GM12878 (cell line): Measurements from ENCODE around the gene CHMP6. TPM values are rescaled to one million over a fixed set of nuclear protein-coding genes. Genes with fewer than 3 reads are reported as not detected.

ENCODE experiments used
- ATAC-seq: fragments of 200-7000 bp; cut with Tn5 transposase; 3 replicates; pipeline ENCODE4 v1.9.1; 2020; ENCODE audit warnings: mild to moderate bottlenecking, moderate library complexity
- BruUV-seq: library from RNA; stranded (reverse); fragments of 400-500 nt; replicated peaks from 2 replicates; lab custom pipeline; 2021; lab: Mats Ljungman, UMichigan
- CTCF ChIA-PET: fragments of 300-600 bp; sonication (Branson Sonifier 250); formaldehyde crosslinking; extraction: SDS; loops from one replicate; lab custom pipeline; 2021; ENCODE audit warnings: inconsistent platforms; lab: Yijun Ruan, JAX
- POLR2A ChIA-PET: fragments of 350-600 bp; formaldehyde crosslinking; extraction: SDS; loops from one replicate; lab custom pipeline; 2021; ENCODE audit warnings: inconsistent platforms; lab: Charles Lee
- RAD21 ChIA-PET: fragments of 300-600 bp; sonication (Branson Sonifier 250); formaldehyde crosslinking; loops from one replicate; lab custom pipeline; 2023; ENCODE audit warnings: antibody characterized with exemption; ENCODE audit not compliant: unreplicated experiment; lab: Charles Lee
- SMC1A ChIA-PET: fragments of 300-600 bp; sonication (Branson Sonifier 250); formaldehyde crosslinking; loops from one replicate; lab custom pipeline; 2023; ENCODE audit not compliant: unreplicated experiment, uncharacterized antibody; lab: Charles Lee
- DNase-seq: peaks from one replicate; pipeline ENCODE4 v3.0.0-alpha.2; 2011; ENCODE audit warnings: low read depth, low spot score
- FAIRE-seq: peaks from 3 replicates; lab custom pipeline; 2011; peaks lifted over from hg19 to GRCh38; lab: Jason Lieb, UNC
- H2AFZ ChIP-seq: 2 replicates; pipeline ENCODE4 v1.6.0; 2011; ENCODE audit warnings: low read depth, low read length, control low read depth; ENCODE audit not compliant: control insufficient read depth
- H3K27ac ChIP-seq: 2 replicates; pipeline ENCODE4 v1.5.1; 2011; ENCODE audit warnings: control low read depth; ENCODE audit not compliant: control insufficient read depth, insufficient read depth
- H3K27me3 ChIP-seq, 2 experiments: replicated peaks in 1 of 2; 2 replicates each; pipeline versions ENCODE4 v1.6.0 to v1.6.1; 2011; ENCODE audit warnings: low read length in 1 of 2; ENCODE audit not compliant: control insufficient read depth in 2 of 2, insufficient read depth in 2 of 2
- H3K36me3 ChIP-seq, 2 experiments: 2 replicates each; pipeline ENCODE4 v1.5.1; 2011; ENCODE audit warnings: low read length in 1 of 2; ENCODE audit not compliant: control insufficient read depth in 2 of 2, insufficient read depth in 2 of 2
- H3K4me1 ChIP-seq: 2 replicates; pipeline ENCODE4 v1.6.1; 2011; ENCODE audit warnings: mild to moderate bottlenecking, low read length, moderate library complexity, mixed read lengths; ENCODE audit not compliant: control insufficient read depth, insufficient read depth
- H3K4me2 ChIP-seq: 2 replicates; pipeline ENCODE4 v1.6.0; 2011; ENCODE audit warnings: control low read depth; ENCODE audit not compliant: control insufficient read depth, insufficient read depth
- H3K4me3 ChIP-seq: fragments of 200-600 bp; sonication (generic); 2 replicates; pipeline ENCODE4 v1.5.1; 2016
- H3K79me2 ChIP-seq: 2 replicates; pipeline ENCODE4 v1.6.0; 2011; ENCODE audit warnings: low read length; ENCODE audit not compliant: control insufficient read depth, insufficient read depth
- H3K9ac ChIP-seq: 2 replicates; pipeline ENCODE4 v1.8.0; 2011; ENCODE audit warnings: low read length, control low read depth, mixed read lengths; ENCODE audit not compliant: control insufficient read depth, insufficient read depth
- H3K9me3 ChIP-seq: replicated peaks from 3 replicates; pipeline ENCODE4 v1.5.1; 2011; ENCODE audit warnings: mild to moderate bottlenecking, low read length; ENCODE audit not compliant: control insufficient read depth, insufficient read depth
- H4K20me1 ChIP-seq: 2 replicates; pipeline ENCODE4 v1.6.0; 2011; ENCODE audit not compliant: control insufficient read depth, insufficient read depth
- CBX5 ChIP-seq: sonication (generic); IDR thresholded peaks from 2 replicates; pipeline ENCODE4 v1.6.1; 2016; ENCODE audit warnings: low read depth, moderate library complexity, mild to moderate bottlenecking, inconsistent platforms
- ESRRA ChIP-seq: IDR thresholded peaks from 2 replicates; pipeline ENCODE4 v1.6.1; 2012; ENCODE audit warnings: mild to moderate bottlenecking, low read length, improper control_type of control experiment
- EZH2 ChIP-seq: IDR thresholded peaks from 2 replicates; pipeline ENCODE4 v1.6.1; 2012; ENCODE audit warnings: low read depth, mild to moderate bottlenecking, control low read depth, inconsistent platforms, low read length, borderline replicate concordance; ENCODE audit not compliant: control insufficient read depth
- HDAC6 ChIP-seq: fragments of 200-600 bp; sonication (generic); IDR thresholded peaks from one replicate; pipeline ENCODE4 v1.8.0; 2017; ENCODE audit warnings: antibody characterized with exemption; ENCODE audit not compliant: unreplicated experiment
- JUNB ChIP-seq: IDR thresholded peaks from 2 replicates; pipeline ENCODE4 v1.6.1; 2016; ENCODE audit warnings: antibody characterized with exemption, mild to moderate bottlenecking
- KLF5 ChIP-seq: fragments of 450-650 bp; IDR thresholded peaks from 2 replicates; pipeline ENCODE4 v1.6.1; 2014; ENCODE audit warnings: mild to moderate bottlenecking; ENCODE audit not compliant: partially characterized antibody
- NFIC ChIP-seq: IDR thresholded peaks from 2 replicates; pipeline ENCODE4 v1.6.1; 2012; ENCODE audit warnings: low read depth, mild to moderate bottlenecking, inconsistent platforms, low read length, moderate library complexity
- POLR2A ChIP-seq: IDR thresholded peaks from 2 replicates; pipeline ENCODE4 v1.6.1; 2011; ENCODE audit warnings: low read depth, mild to moderate bottlenecking, low read length
- RELA ChIP-seq: fragments of 450-650 bp; IDR thresholded peaks from 2 replicates; pipeline ENCODE4 v1.8.0; 2014; ENCODE audit warnings: borderline replicate concordance; ENCODE audit not compliant: partially characterized antibody
- RFX5 ChIP-seq: IDR thresholded peaks from 2 replicates; pipeline ENCODE4 v1.6.1; 2011; ENCODE audit warnings: low read depth, low read length, improper control_type of control experiment
- TCF7 ChIP-seq: IDR thresholded peaks from 2 replicates; pipeline ENCODE4 v1.6.1; 2014; ENCODE audit warnings: antibody characterized with exemption, borderline replicate concordance
- ZNF384 ChIP-seq: IDR thresholded peaks from 2 replicates; pipeline ENCODE4 v1.6.1; 2012; ENCODE audit warnings: low read depth, mild to moderate bottlenecking, low read length, improper control_type of control experiment, borderline replicate concordance
- WGBS: methylation state at CpG from one replicate; pipeline ENCODE4 v1.1.6; 2016; ENCODE audit warnings: low lambda C conversion rate; ENCODE audit not compliant: insufficient replicate concordance, insufficient coverage; ENCODE audit errors: missing lambda C conversion rate; 5-methylcytosine and 5-hydroxymethylcytosine counted together
- in situ Hi-C: fragments of 300-500 bp; cut with MboI; formaldehyde crosslinking; loops from 9 replicates; pipeline ENCODE4 v1.14.3; 2018; ENCODE audit warnings: mixed read lengths
- intact Hi-C: fragments of 100-400 bp; cut with micrococcal nuclease; formaldehyde crosslinking; loops from one replicate; pipeline ENCODE4 v1.14.2; 2022; ENCODE audit not compliant: unreplicated experiment
- polyA plus RNA-seq, 11 experiments: library from polyadenylated mRNA; depleted of rRNA in 4 of 11; unstranded in 6 of 11; stranded (reverse) in 5 of 11; fragments of >200 nt; fragmentation: Nextera tagmentation in 4 of 11; fragmentation: Illumina TruSeq in 1 of 11; extraction: Ambion mirVana in 4 of 11; extraction: Trizol in 1 of 11; gene quantifications; 1 replicate in 1 of 11; 2 replicates in 10 of 11; pipeline versions ENCODE4 v1.2.1 to v1.2.3, GENCODE V29; 2011 to 2016; ENCODE audit warnings: inconsistent platforms in 2 of 11, missing spikeins in 2 of 11, low read depth in 1 of 11
- total RNA-seq, 4 experiments: library from RNA; depleted of rRNA in 3 of 4; stranded (reverse); fragments of >200 nt in 3 of 4; fragmentation: Illumina TruSeq in 1 of 4; extraction: Trizol in 1 of 4; gene quantifications; 2 replicates each; pipeline versions ENCODE4 v1.2.1 to v1.2.3, GENCODE V29; 2013 to 2021
- TF ChIP-seq, protein P1 (sequence below): fragments of 450-650 bp; IDR thresholded peaks from 2 replicates; pipeline ENCODE4 v1.6.1; 2017; ENCODE audit warnings: mild to moderate bottlenecking, low read depth, inconsistent platforms; ENCODE audit not compliant: poor library complexity, severe bottlenecking
- TF ChIP-seq, protein P2 (sequence below): fragments of 450-650 bp; IDR thresholded peaks from 2 replicates; pipeline ENCODE4 v1.6.1; 2017; ENCODE audit warnings: mild to moderate bottlenecking, moderate library complexity
- TF ChIP-seq, protein P3 (sequence below), 3 experiments: IDR thresholded peaks in 2 of 3; conservative IDR thresholded peaks in 1 of 3; 2 replicates each; pipeline ENCODE4 v1.5.1; 2011; ENCODE audit warnings: low read depth in 3 of 3, low read length in 3 of 3, mild to moderate bottlenecking in 3 of 3, control low read depth in 2 of 3, moderate library complexity in 2 of 3, inconsistent platforms in 1 of 3, mixed read lengths in 1 of 3; ENCODE audit not compliant: control insufficient read depth in 2 of 3, insufficient read depth in 1 of 3; ENCODE audit errors: extremely low read depth in 1 of 3

The CHMP6 gene
- total and polyA plus RNA-seq, 10 of the 15 experiments (the other 5 are each of a cell fraction or from before 2014, with no cell fraction given) = 0.21 to 37.9 (median 14.7) TPM

DNA sequence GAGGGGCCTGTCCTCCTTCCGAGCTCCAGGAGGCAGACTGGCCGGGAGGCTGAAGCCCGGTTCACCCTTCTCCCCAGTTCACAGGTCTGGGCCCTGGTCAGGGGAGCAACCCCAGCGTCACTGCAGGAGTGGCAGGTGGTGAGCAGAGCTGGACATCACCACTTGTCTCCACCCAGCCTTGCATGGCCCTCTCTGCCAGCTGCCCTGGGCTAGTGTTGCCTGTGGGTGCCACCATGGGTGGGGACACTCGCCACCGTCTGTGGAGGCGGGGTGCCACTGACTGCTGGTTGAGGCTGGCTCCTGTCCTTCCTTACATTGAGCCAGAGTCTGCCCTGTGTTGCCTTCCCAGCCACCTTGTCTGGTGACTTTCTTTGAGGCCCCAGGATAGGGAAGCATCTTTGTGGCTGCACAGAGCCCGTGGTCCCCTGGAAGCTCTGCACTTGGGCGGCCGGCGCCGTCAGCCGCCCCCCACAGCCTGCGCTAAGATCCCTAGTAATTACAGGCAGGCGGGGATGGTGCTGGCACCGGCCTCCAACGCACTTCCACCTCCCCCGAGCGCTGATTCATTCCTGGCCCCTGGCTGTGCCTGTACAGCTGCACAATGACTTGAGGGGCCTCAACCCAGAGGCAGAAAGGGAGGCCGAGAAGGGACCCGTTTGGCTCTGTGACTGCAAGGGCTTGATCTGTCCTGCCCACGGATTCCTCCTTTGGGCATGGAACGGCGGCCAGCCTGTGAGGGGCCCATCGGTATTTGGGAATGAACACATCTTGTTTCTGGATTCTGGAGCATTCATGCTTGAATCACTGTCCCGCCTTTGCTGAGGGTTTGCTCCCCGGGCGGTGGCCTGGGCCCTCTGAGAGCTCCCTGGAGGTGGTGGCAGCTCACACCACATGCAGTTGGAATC, 48.5 kb downstream of the CHMP6 start:
- no TSS peak for BruUV-seq
- Histone ChIP-seq H3K36me3 (no peaks in the 10 kb centered on the region), H3K4me2 (no peak overlapping the region), H3K4me3 (no peak overlapping the region), H3K27me3 (peaks cover 2 to 3% of the 10 kb centered on the region in 2 experiments; a peak in 3 of 4 replicates), H3K4me1 (no peaks in the 10 kb centered on the region), H3K27ac (no peak overlapping the region), H3K9ac (no peak overlapping the region), H3K9me3 (no peaks in the 10 kb centered on the region), H4K20me1 (no peaks in the 10 kb centered on the region), H3K79me2 (no peaks in the 10 kb centered on the region), H2AFZ (no peak overlapping the region)
- DNase-seq (no peak), ATAC-seq (no peak), FAIRE-seq (no peak)
- ChIA-PET RAD21 (no interaction called here), SMC1A (no interaction called here), CTCF (interaction anchor here (1.1 kb wide), 1 partner anchor 9 kb away, joined by 3 read pairs; no protein-coding TSS in a partner anchor), POLR2A (no interaction called here)
- intact Hi-C loops = no loop called here
- in situ Hi-C loops = no loop called here
- WGBS = 40% methylated on average over 28 of the region's 28 CpGs
- no peak for TF ChIP-seq CBX5
- TF ChIP-seq POLR2A = no peak
- no peak for TF ChIP-seq TCF7
- TF ChIP-seq ZNF384 = no peak
- no peak for TF ChIP-seq HDAC6
- TF ChIP-seq, protein P1, sequence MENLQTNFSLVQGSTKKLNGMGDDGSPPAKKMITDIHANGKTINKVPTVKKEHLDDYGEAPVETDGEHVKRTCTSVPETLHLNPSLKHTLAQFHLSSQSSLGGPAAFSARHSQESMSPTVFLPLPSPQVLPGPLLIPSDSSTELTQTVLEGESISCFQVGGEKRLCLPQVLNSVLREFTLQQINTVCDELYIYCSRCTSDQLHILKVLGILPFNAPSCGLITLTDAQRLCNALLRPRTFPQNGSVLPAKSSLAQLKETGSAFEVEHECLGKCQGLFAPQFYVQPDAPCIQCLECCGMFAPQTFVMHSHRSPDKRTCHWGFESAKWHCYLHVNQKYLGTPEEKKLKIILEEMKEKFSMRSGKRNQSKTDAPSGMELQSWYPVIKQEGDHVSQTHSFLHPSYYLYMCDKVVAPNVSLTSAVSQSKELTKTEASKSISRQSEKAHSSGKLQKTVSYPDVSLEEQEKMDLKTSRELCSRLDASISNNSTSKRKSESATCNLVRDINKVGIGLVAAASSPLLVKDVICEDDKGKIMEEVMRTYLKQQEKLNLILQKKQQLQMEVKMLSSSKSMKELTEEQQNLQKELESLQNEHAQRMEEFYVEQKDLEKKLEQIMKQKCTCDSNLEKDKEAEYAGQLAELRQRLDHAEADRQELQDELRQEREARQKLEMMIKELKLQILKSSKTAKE = no peak
- TF ChIP-seq KLF5 = no peak
- no peak for TF ChIP-seq JUNB
- TF ChIP-seq EZH2 = no peak
- TF ChIP-seq, protein P2, sequence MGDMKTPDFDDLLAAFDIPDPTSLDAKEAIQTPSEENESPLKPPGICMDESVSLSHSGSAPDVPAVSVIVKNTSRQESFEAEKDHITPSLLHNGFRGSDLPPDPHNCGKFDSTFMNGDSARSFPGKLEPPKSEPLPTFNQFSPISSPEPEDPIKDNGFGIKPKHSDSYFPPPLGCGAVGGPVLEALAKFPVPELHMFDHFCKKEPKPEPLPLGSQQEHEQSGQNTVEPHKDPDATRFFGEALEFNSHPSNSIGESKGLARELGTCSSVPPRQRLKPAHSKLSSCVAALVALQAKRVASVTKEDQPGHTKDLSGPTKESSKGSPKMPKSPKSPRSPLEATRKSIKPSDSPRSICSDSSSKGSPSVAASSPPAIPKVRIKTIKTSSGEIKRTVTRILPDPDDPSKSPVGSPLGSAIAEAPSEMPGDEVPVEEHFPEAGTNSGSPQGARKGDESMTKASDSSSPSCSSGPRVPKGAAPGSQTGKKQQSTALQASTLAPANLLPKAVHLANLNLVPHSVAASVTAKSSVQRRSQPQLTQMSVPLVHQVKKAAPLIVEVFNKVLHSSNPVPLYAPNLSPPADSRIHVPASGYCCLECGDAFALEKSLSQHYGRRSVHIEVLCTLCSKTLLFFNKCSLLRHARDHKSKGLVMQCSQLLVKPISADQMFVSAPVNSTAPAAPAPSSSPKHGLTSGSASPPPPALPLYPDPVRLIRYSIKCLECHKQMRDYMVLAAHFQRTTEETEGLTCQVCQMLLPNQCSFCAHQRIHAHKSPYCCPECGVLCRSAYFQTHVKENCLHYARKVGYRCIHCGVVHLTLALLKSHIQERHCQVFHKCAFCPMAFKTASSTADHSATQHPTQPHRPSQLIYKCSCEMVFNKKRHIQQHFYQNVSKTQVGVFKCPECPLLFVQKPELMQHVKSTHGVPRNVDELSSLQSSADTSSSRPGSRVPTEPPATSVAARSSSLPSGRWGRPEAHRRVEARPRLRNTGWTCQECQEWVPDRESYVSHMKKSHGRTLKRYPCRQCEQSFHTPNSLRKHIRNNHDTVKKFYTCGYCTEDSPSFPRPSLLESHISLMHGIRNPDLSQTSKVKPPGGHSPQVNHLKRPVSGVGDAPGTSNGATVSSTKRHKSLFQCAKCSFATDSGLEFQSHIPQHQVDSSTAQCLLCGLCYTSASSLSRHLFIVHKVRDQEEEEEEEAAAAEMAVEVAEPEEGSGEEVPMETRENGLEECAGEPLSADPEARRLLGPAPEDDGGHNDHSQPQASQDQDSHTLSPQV = no peak
- no peak for TF ChIP-seq NFIC
- TF ChIP-seq RFX5 = no peak
- TF ChIP-seq ESRRA = no peak
- TF ChIP-seq RELA = no peak
- TF ChIP-seq, protein P3, sequence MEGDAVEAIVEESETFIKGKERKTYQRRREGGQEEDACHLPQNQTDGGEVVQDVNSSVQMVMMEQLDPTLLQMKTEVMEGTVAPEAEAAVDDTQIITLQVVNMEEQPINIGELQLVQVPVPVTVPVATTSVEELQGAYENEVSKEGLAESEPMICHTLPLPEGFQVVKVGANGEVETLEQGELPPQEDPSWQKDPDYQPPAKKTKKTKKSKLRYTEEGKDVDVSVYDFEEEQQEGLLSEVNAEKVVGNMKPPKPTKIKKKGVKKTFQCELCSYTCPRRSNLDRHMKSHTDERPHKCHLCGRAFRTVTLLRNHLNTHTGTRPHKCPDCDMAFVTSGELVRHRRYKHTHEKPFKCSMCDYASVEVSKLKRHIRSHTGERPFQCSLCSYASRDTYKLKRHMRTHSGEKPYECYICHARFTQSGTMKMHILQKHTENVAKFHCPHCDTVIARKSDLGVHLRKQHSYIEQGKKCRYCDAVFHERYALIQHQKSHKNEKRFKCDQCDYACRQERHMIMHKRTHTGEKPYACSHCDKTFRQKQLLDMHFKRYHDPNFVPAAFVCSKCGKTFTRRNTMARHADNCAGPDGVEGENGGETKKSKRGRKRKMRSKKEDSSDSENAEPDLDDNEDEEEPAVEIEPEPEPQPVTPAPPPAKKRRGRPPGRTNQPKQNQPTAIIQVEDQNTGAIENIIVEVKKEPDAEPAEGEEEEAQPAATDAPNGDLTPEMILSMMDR (IDR thresholded peaks at IDR 0.05 in 2 of 3, conservative IDR thresholded peaks at IDR 0.05 in 1 of 3; ENCODE audit: control insufficient read depth in 2 of 3, extremely low read depth in 1 of 3, insufficient read depth in 1 of 3, low read depth in 3 of 3, low read length in 3 of 3) = no peak
